GM21367 (cell line): ENCODE measurements around the gene HDAC10.
"Not testable (repeated sequence)": the region's sequence is repeated elsewhere in the genome, so short reads cannot be mapped to it uniquely, and the experiment has no call there.

Source experiments
- ATAC-seq: cut with Tn5 transposase; IDR thresholded peaks from one replicate; pipeline ENCODE4 v1.9.1; 2021; ENCODE audit not compliant: unreplicated experiment

Gene HDAC10

DNA sequence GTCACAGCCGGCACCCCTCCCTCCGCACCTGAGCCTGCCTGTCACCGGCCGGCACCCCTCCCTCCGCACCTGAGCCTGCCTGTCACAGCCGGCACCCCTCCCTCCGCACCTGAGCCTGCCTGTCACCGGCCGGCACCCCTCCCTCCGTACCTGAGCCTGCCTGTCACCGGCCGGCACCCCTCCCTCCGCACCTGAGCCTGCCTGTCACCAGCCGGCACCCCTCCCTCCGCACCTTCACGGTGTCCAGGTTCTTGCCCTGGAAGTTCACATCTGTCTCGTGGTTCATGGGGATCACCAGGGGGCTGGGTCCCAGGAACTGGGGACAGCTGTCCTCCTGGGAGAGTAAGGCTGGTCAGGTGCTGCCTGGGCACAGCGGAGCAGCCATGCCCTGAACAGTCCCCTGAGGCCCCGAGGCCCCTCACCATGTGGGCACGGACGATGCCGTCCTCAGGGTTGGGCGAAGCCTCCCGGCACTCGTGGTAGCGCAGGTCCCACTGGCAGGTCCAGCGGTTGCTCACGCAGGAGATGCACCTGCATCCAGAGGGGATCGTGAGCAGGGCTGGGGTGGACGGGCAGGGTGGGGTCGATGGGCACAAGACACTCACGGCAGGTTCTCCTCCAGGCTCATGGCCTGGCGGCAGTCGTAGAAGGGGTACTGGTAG lies 34.6 kb upstream of the HDAC10 start:
- no peak for ATAC-seq

DNA sequence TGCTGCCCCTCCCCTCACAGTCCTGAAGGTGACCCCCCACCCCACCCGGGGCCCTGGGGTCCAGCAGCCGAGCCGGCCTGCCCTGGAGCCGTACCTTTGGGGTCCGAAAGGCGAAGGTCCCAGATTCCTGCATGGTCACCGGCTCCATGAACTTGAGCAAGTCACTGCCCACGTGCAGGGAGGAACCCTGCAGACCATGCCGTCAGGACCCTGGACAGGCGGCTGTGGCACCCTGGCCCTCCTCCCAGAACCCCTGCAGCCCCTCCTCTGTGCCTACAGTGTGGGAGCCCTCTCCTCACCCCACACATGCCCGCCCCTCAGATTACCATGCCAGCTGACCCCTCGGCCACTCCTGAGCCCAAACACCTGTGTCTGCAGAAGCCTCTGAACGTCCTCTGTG lies 33.4 kb upstream of the HDAC10 start:
- no peak for ATAC-seq

DNA sequence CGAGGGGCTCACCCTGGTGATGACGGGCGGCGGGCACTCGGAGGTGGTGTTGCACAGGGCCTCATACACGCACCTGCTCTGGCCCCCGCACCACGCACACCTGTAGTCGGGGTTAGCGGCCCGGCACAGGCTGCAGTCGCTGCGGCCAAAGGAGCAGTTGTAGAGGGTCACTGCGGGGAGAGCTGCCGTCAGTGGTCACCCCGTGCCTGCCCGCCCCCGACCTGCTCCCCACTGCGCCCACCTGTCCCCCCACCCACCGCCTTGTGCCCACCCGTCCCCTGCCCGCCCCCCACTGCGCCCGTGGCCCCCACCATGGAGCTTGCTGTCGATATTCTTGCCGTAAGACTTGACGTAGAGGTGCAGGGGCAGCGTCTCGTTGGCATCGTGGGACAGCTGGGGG lies 32.8 kb upstream of the HDAC10 start:
- no peak for ATAC-seq

DNA sequence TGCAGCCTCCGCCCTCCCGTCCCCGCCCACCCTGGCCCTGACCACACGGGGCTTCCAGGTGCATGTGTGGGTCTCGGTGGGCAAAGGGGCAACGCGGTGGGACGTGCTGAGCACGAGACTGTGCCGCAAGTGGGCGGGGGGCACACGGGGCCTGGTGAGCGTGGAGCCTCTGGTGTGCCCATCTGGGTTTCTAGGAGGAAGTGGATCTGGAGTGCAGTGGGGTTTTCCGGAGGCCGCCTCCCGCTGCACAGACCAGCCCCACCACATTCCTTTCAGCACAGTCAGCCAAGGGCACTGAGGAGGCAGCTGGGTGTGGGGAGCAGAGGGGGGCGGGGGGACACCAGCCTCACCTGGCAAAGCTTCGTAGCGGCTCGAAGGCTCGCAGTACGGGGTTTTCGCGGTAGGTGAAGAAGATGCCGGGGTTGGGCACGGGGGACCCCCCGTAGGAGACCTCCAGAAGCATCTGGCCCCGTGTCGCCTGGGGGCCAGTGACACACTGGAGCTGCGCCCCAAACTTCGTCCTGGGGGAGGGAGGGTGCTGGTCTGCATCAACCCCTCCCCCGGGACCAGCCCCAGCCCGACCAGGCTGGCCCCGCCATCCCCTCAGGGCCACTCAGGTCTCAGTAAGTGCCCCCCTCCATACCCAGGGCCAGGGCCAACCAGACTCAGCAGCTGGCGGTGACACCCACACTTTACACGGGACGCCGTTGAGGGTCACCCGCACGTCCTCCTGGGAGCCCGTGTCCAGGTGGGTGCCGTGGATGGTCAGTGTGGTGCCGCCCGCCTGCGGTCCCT lies 31.5 kb upstream of the HDAC10 start:
- ATAC-seq, result no peak

DNA sequence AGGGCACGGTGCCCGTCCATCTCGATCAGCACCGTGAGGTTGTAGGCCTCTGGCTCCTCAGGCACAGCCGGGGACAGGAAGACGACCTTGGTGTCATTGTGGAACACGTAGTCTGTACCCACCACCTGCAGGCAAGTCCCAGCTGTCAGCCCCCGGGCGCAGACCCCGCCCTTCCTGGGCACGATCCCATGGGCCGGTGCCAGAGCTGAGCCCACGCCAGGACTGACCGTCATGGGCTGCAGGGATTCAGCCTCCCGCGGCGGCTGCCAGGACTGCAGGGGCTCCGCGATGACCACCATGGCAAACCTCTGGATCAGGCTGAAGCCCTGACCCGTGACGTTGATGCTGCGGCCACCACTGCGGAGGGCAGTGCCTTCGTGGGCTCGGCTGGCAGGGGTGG lies 30.9 kb upstream of the HDAC10 start:
- ATAC-seq, result no peak

DNA sequence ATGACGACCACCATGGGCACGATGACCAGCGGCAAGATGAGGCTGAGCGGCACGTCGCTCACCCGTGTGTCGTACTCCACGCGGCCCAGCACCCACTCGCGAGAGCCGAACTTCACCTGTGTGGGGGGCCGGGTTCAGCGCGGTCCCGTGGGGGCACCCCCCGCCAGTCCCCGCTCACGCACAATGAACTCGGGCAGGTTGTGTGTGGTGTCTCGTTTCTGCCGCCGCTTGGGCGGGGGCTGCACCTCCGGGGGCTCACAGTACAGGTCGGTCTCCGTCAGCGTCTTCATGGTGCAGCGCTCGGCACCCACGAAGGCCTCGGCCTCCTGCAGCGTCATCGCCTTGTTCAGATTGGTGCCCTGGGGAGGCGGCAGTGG lies 30.3 kb upstream of the HDAC10 start:
- no peak for ATAC-seq

DNA sequence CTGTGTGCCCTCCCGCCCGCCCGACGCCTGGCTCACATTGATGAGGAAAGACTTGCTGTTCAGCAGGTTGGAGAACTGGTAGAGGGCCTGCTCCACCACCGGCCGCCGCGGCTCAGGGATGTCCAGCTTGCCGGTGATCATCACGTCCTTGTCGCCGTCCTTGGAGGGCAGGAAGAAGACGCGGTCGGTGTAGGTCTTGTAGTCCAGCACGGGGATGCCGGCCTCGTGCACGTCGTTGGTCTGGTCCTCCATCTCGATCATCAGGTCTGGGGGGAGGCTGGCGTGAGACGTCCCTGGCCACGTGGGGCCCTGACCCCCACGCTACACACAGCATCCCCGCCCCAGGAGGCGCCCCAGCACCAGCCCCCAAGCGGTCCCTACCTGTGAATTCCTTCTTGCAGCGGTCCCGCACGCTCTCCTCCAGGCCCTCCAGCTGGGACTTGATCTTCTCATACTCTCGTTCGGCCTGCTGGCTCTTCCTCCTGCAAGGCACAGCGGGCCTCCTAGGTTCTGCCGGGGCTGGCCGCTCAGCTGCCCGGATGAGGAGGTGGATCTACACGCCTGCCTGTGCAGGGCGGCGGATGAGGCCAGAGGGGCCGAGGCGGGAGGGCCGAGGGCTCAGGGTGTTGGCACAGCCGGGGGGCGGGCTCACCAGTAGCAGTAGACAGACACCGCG lies 29.8 kb upstream of the HDAC10 start:
- no peak for ATAC-seq

DNA sequence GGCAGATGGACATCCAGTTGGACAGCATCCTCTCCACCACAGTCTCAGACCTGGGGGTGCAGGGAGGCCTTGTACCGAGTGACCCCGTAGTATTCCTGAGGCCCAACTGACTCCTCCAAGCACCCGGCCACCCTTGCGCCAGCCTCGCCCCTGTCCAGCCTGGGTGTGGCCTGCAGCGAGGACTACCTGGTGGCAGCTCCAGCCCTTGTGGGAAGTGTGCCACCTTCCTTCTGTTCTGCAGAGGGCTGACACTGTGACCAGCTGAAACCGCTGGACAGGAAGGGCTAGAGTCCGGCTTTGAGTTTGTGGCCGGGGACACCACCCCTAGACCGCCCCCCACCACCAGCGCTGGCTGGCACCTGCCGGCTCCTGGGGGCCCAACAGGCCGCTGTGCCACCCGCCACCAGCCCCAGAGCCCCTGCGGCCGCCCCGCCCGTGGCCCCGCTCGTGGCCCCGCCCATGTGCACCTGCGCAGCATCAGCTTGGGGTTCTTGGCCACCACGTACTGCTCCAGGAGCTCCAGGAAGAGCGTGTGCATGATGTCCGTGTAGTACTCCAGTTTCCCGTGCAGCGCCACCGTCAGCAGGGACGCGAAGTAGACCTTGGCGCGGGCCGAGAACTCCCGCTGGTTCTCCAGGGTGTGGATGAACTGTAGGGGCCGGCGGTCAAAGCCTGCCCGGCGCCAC lies 29.1 kb upstream of the HDAC10 start:
- no peak for ATAC-seq

DNA sequence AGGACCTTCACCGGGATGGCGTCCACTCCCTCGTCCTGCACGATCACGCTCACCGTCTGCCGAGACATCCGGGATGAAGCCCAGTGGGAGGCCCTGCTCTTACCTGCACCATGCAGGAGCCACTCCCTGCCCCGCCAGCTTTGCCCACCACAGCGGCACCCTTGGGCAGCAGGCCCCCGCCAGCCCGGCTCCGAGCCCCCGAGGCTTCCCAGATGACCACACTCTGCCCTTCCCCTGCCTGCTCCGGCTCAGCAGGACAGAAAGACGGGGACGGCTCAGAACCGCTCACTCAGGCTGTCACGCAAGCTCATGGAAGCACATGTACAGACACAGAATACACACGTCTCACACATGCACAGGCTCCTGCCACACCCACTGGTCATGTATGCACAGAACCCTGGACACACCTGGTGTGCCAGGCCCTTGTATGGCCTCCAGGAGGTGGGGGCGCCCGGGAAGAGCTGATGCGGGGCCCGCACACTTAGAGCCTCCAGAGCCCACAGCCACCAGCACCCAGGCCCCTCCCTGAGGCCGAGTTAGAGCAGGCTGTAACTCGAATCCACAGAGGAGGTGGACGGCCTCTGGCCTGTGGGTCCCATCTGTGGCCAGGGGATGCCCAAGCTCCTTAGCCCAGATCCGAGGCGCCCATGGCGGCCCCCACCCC lies 28.0 kb upstream of the HDAC10 start:
- no peak for ATAC-seq

DNA sequence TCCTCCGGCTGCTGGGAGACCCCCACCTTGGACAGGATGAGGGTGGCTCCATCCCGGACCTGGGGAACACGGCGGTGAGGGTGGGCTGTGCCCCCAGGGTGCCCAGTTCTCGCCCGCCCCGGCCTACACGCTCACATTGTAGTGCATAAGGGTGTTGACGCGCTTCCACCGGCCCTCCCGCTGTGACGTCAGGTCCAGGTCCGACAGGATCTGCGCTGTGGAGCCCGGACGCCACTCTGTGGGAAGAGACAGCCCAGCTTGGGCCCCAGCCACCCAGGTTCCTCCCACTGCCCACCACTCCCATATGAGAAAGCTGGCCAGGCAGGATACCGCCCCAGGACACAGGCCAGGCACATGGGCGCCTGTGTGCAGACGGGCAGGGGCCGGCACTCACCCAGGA lies 27.4 kb upstream of the HDAC10 start:
- ATAC-seq, result no peak

DNA sequence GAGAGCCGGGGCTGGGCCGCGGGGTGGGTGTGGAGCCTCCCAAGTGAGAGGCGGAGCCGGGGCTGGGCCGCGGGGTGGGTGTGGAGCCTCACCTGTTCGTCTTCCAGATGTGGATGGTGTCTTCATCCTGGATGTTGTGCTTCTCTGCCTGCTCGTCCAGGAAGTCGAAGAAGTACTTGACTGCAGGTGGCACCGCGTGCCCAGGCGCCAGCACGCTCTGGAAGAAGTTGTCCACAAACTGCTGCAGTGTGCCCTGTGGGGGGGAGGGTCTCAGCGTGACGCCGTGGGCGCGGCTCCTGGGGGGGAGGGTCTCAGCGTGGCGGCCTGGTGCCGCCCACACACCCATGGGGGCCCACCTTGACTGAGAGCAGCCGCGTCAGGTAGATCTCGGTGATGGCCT lies 26.7 kb upstream of the HDAC10 start:
- no peak for ATAC-seq

DNA sequence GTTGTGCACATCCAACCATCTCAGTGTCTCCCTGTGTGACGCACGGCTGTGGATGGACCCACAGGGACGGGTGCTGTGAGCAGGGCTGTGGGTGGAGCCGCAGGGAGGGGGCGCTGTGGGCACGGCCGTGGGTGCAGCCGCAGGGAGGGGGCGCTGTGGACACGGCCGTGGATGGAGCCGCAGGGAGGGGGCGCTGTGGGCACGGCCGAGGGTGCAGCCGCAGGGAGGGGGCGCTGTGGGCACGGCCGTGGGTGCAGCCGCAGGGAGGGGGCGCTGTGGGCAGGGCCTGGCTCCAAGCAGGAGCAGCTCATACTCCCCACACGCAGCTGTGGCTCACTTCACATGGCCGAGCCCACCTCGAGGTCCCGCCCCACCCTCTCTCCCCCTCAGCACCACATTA lies 25.1 kb upstream of the HDAC10 start:
- ATAC-seq, result no peak

DNA sequence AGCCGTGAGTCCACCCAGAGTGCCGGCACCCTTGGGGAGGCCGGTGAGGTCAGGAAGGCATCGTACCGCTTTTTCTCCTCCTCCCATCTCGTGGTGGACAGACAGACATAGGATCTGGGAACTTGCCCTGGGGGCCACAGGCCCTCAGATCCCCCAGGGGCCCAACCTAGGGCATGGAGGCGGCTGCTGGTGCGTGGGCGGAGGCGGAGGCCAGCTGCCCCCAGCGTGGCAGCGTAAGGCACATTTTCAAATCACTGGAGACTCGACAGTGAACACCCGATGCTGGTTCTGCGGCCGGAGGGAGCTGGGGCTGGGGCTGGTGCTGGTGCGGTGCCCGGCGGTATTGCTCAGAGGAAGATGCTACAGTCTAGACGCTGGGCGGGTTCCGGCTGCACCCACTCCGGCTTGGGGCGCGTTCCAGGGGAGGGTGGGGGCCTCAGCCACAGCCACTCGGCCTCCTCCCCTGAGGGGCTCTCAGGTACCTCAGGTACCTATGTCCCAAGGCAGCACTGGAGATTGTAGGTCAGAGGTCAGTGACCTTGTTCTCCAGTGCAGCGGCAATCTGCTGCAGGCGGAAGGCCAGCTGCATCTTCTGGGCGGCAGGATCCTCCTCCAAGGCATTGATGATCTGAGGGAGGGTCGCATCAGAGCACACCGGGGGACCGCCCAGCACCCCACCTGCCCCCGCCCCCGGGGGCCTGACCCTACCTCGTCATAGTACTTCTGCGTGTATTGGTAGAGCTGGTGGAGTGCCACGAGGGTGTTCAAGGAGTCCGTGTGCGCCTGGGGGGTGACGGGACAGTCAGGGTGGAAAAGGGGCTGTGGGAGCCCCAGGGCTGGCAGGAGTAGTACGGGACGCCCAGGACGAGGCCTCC lies 24.4 kb upstream of the HDAC10 start:
- ATAC-seq, result no peak

DNA sequence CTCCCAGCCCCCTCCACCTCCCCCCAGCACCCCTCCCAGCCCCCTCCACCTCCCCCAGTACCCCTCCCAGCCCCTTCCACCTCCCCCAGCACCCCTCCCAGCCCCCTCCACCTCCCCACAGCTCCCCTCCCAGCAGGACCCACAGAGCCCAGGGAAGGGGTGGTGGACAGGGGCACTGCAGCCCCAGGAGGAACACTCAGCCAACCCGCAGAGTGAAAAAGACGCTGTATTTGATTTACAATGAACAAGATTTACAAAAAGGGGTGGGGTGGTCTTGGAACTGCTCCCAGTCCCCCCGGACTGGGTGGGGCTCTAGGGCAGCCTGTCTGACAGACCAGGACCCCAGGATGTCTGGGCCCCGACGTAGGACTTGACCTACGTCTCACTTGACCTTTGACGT lies 23.7 kb upstream of the HDAC10 start:
- ATAC-seq, result no peak

DNA sequence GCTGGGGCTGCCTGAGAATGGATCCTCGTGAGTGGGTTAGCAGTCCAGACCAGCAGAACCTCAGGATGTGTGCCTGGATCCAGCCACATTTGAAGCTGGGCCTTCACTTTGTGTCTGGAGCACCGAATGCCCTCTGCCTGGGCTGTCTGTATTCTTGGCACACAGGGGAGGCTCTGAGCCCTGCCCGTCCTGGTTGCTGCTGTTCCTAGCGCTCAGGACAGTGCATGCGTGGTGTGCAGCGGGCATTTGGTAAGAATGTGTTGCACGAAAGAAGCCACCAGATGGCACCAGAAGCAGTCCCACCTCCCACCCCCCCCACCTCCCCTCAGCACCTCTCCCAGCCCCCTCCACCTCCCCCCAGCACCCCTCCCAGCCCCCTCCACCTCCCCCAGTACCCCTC lies 23.2 kb upstream of the HDAC10 start:
- no peak for ATAC-seq

DNA sequence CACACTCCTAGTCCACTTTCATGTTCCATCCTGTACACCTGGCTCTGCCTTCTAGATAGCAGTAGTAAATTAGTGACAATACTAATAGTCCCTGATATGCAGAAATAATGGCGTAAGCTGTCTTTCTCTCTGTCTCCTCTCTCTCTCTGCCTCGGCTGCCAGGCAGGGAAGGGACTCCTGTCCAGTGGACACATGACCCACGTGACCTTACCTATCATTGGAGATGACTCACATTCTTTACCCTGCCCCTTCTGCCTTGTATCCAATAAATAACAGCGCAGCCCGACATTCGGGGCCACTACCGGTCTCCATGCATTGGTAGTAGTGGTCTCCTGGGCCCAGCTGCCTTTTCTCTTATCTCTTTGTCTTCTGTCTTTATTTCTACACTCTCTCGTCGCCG lies 22.7 kb upstream of the HDAC10 start:
- not testable (repeated sequence) for ATAC-seq

DNA sequence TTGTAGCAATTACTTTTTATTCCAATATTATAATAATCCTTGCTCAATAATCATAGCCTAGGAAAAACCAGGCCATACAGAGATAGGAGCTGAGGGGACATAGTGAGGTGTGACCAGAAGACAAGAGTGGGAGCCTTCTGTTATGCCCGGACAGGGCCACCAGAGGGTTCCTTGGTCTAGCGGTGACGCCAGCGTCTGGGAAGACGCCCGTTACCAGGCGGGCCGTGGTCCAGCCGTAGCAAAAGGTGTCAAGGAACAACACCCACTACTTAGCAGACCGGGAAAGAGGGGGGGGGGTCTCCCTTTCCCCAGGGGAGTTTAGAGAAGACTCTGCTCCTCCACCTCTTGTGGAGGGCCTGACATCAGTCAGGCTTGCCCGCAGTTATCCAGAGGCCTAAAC lies 22.3 kb upstream of the HDAC10 start:
- ATAC-seq, result not testable (repeated sequence)

DNA sequence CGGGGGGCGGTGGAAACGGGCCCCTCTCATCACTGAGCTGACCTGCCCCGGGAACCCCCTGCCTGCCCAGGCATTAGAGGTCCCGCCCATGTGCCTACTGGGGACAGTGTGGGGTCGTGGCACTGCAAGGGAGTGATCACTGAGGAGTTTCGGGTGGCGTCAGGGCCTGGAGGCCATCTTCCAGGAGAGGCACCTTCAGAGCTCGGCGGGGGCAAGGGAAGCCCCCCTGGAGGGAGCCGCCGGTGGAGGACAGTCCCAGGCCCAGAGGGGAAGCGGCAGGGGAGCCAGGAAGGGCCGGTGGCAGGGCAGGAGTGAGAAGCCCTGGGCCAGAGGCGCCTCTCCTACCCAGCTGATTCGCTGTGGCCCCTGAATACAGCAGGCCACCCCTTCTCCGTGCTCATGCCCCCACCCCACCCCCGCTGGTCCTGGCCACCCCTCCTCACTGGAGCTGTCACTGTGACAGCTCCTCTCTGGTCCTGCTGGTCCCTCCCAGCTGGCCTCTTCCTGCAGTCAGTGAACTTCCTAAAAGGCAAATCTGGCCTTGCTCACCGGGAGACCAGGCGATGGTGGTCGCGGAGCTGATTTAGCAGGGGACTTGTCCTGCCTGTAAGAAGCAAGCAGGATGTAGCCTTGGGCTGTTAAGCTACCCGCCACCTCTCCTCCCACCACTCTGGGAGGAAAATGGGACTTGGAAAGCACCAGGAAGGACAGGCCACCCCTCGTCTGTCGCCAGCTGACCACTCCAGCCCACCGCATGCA lies 21.2 kb upstream of the HDAC10 start:
- ATAC-seq, result no peak

DNA sequence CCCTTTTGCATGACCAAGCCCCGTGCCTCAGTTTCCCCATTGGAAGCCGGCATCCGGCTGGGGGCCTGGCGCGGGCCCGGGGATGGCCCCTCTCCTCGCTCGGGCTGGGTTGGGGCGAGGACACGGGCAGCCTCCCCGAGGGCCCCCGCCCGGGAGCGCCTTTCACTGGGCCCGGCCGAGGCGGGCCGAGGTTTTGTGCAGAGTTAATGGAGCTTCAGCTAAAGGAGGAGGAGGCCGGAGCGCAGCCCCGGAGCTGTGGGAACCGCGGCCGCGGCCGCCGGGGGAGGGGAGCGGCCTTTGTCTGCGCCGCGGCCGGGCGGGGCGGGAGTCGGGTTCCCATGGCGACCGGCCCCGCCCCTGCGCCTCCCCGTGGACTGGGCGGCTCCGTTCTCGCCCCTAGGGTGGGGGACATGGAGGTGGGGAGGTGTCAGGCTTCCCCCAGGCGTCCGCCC lies 20.5 kb upstream of the HDAC10 start:
- no peak for ATAC-seq
